Lower leg skin (tissue), 4 donors: Measurements from ENCODE around the gene GPR75. TPM values are rescaled to one million over a fixed set of nuclear protein-coding genes. Genes with fewer than 3 reads are reported as not detected.
"Not testable (repeated sequence)": the region's sequence is repeated elsewhere in the genome, so short reads cannot be mapped to it uniquely, and the experiment has no call there.

ENCODE experiments used
- DNase-seq, 2 donors: peaks; one replicate each; pipeline ENCODE4 v3.0.0-alpha.2; 2019; ENCODE audit warnings: low spot score in 2 of 2
- H3K4me3 ChIP-seq: fragments of 200-600 bp; sonication (generic); 2 replicates; pipeline ENCODE4 v1.5.1; 2017; ENCODE audit warnings: mild to moderate bottlenecking, low read depth; ENCODE audit not compliant: poor library complexity, severe bottlenecking
- CTCF ChIP-seq, 3 donors: fragments of 450-650 bp; IDR thresholded peaks; one replicate each; pipeline ENCODE4 v1.5.1; 2016; ENCODE audit warnings: antibody characterized with exemption in 3 of 3, mild to moderate bottlenecking in 3 of 3, moderate library complexity in 2 of 3
- POLR2A ChIP-seq, 2 donors: fragments of 450-650 bp; IDR thresholded peaks; one replicate each; pipeline ENCODE4 v1.6.1; 2016 to 2017; ENCODE audit warnings: antibody characterized with exemption in 2 of 2, mild to moderate bottlenecking in 1 of 2, moderate library complexity in 1 of 2
- WGBS, 2 donors: methylation state at CpG; one replicate each; pipeline ENCODE4 v1.1.5; 2018; 5-methylcytosine and 5-hydroxymethylcytosine counted together
- intact Hi-C: fragments of 100-400 bp; cut with DNase I; formaldehyde crosslinking; loops from one replicate; pipeline ENCODE4 v1.15.0; 2023; ENCODE audit warnings: low total_unique reads
- total RNA-seq, 4 donors: library from RNA; depleted of rRNA; stranded (reverse); fragments of >200 nt; gene quantifications; one replicate each; pipeline ENCODE4 v1.1.0, GENCODE V29; 2016

The GPR75 gene
- total RNA-seq, 4 donors from 2014 or later = 1.1 to 6.3 (median 2.2) TPM

DNA sequence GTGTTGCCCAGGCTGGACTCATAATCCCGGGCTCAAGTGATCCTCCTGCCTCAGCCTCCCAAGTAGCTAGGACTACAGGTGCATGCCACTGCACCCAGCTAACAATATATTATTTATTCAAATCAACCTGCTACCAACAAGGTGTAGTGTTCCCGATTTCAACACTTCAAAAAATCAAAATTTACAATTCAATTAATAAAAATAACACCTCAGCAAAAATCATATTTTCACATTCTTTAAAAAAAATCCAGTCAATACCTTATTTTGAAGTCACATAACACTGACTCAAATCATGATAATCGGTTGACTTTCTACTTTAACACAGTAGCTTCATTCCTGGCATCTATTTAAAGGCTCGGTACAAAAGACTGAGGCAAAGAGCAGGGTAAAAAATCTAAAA lies 7.2 kb downstream of the GPR75 start:
- TF ChIP-seq POLR2A (IDR thresholded peaks at IDR 0.05) = no peak
- no peak for TF ChIP-seq CTCF (IDR thresholded peaks at IDR 0.05)
- intact Hi-C loops = no loop called here
- 90 to 97% methylated on average over 4 of the region's 4 CpGs for WGBS, 2 donors
- H3K4me3 ChIP-seq = no peak overlapping the region
- no peak for DNase-seq

DNA sequence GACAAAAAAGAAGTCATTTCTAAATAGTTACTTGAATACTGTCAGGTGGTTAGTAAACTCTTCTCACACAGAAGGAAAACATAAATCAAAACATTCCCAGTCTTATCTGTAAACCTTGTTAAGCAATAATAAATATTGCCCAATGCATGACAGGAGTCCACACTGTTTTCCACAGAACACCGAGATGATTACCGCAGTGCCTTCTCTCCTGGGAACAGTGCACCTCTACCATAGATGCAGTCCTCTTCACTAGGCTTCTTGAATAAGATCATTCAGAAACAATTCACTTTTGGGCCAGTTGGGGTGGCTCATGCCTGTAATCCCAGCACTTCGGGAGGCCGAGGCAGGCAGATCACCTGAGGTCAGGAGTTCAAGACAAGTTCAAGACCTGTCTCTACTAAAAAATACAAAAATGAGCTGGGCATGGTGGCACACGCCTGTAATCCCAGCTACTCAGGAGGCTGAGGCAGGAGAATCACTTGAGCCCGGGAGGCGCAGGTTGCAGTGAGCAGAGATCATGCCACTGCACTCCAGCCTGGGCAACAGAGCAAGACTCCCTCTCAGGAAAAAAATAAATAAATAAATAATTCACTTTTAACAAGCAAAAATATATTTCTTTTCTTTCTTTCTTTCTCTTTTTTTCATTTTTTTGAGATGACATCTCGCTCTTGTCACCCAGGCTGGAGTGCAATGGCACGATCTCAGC lies 8.6 kb downstream of the GPR75 start:
- DNase-seq, H3K4me3 ChIP-seq, intact Hi-C loops: not testable (repeated sequence)
- 89 to 91% methylated on average over 9 of the region's 9 CpGs for WGBS, 2 donors

GRCh38 chr2:53848062-53848461 lies 11.7 kb downstream of the GPR75 start:
- no peak for TF ChIP-seq POLR2A (IDR thresholded peaks at IDR 0.05)
- no peak for TF ChIP-seq CTCF (IDR thresholded peaks at IDR 0.05)
- no peak for DNase-seq
- intact Hi-C loops = no loop called here
- 86 to 98% methylated on average over 2 of the region's 2 CpGs for WGBS, 2 donors
- H3K4me3 ChIP-seq = no peak overlapping the region

DNA sequence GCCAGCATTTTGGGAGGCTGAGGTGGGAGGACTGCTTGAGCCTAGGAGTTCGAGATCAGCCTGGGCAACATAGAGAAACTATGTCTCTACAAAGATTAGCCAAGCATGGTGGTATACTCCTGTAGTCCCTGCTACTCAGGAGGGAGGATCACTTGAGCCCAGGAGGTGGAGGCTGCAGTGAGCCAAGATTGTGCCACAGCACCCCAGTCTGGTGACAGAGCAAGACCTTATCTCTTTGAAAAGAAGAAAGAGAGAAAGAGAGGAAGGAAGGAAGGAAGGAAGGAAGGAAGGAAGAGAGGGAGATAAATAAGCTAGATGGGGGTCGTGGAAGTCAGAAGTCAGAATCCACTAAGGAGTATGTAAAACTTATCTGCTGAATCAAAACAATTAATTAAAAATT lies 16.2 kb downstream of the GPR75 start:
- TF ChIP-seq CTCF (IDR thresholded peaks at IDR 0.05) (no peak), POLR2A (IDR thresholded peaks at IDR 0.05) (no peak)
- no peak for DNase-seq
- intact Hi-C loops = no loop called here
- no peak overlapping the region for H3K4me3 ChIP-seq
- WGBS, 2 donors = 87 to 91% methylated on average over 2 of the region's 2 CpGs

GRCh38 chr2:53842891-53843290 lies 16.9 kb downstream of the GPR75 start:
- 35 to 63% methylated on average over 3 of the region's 3 CpGs for WGBS, 2 donors
- no peak for TF ChIP-seq CTCF (IDR thresholded peaks at IDR 0.05)
- TF ChIP-seq POLR2A (IDR thresholded peaks at IDR 0.05) = no peak
- DNase-seq = no peak

DNA sequence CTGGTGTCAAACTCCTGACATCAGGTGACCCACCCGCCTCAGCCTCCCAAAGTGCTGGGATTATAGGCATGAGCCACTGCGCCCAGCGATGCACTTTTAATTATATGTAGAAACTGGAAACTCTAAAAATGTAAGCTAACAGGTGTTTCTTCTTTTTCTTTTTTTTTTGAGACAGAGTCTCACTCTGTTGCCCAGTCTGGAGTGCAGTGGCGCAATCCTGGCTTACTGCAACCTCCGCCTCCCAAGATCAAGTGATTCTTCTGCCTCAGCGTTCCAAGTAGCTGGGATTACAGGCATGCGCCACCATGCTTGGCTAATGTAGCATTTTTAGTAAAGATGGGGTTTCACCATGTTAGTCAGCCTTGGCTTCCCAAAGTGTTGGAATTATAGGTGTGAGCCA lies 18.1 kb downstream of the GPR75 start:
- H3K4me3 ChIP-seq, intact Hi-C loops, DNase-seq: not testable (repeated sequence)
- WGBS, 2 donors = 88% methylated on average over 7 of the region's 7 CpGs

More at GRCh38 chr2:53842891-53843290, 16.9 kb downstream of the GPR75 start:
- H3K4me3 ChIP-seq = no peak overlapping the region
- intact Hi-C loops = no loop called here

- no peak for DNase-seq
- TF ChIP-seq CTCF (IDR thresholded peaks at IDR 0.05) (no peak), POLR2A (IDR thresholded peaks at IDR 0.05) (no peak)
- H3K4me3 ChIP-seq = no peak overlapping the region
- WGBS, 2 donors = 32 to 50% methylated on average over 1 of the region's 1 CpG
- intact Hi-C loops = no loop called here
Measured at GRCh38 chr2:53840580-53840979, 19.2 kb downstream of the GPR75 start.

GRCh38 chr2:53829980-53830290 lies 29.8 kb downstream of the GPR75 start:
- DNase-seq, intact Hi-C loops, H3K4me3 ChIP-seq: not testable (repeated sequence)
- 80 to 99% methylated on average over 4 of the region's 4 CpGs for WGBS, 2 donors
